ENCODE results near the gene CD200R1.

DNA sequence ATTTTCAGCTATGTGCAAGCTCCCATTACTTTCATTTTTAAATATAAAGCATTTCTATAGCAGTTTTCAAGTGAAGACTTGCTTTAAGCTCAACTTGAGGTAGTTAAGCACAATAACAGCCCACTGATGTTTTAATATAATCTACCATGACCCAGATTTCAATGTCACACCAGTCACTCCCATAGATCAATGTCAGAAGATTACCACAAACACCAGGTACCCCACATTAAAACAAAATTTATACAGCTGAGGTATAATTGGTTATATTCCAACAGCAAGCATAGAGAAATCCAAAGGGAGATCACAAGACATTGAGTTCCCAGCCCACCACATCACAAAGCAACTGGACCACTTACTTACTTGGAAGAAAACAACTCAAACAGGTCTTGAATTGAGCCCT, 38.7 kb upstream of the CD200R1 start:
- TF ChIP-seq, protein P1, sequence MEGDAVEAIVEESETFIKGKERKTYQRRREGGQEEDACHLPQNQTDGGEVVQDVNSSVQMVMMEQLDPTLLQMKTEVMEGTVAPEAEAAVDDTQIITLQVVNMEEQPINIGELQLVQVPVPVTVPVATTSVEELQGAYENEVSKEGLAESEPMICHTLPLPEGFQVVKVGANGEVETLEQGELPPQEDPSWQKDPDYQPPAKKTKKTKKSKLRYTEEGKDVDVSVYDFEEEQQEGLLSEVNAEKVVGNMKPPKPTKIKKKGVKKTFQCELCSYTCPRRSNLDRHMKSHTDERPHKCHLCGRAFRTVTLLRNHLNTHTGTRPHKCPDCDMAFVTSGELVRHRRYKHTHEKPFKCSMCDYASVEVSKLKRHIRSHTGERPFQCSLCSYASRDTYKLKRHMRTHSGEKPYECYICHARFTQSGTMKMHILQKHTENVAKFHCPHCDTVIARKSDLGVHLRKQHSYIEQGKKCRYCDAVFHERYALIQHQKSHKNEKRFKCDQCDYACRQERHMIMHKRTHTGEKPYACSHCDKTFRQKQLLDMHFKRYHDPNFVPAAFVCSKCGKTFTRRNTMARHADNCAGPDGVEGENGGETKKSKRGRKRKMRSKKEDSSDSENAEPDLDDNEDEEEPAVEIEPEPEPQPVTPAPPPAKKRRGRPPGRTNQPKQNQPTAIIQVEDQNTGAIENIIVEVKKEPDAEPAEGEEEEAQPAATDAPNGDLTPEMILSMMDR (IDR thresholded peaks at IDR 0.05; ENCODE audit: low read length): no peak
- no peak for TF ChIP-seq EZH2 (IDR thresholded peaks at IDR 0.05; ENCODE audit: borderline replicate concordance, low read length)
